Endodermal cell (in vitro differentiated cells): Measurements from ENCODE around the gene KCNT2. TPM values are rescaled to one million over a fixed set of nuclear protein-coding genes. Genes with fewer than 3 reads are reported as not detected.

ENCODE experiments used
- DNase-seq: peaks from one replicate; pipeline ENCODE4 v3.0.0-alpha.2; 2017
- H3K27ac ChIP-seq: 2 replicates; pipeline ENCODE4 v1.5.1; 2013; ENCODE audit warnings: mild to moderate bottlenecking, low read depth, low read length, moderate library complexity
- H3K27me3 ChIP-seq: 2 replicates; pipeline ENCODE4 v1.6.1; 2013; ENCODE audit warnings: mild to moderate bottlenecking, low read length, moderate library complexity; ENCODE audit not compliant: insufficient read depth, control insufficient read depth, poor library complexity, severe bottlenecking
- H3K36me3 ChIP-seq: 2 replicates; pipeline ENCODE4 v1.7.0; 2013; ENCODE audit warnings: mild to moderate bottlenecking, low read length, moderate library complexity; ENCODE audit not compliant: control insufficient read depth, insufficient read depth
- H3K4me1 ChIP-seq: one replicate; pipeline ENCODE4 v1.7.0; 2013; ENCODE audit warnings: low read length; ENCODE audit not compliant: control insufficient read depth, insufficient read depth
- H3K4me3 ChIP-seq: 2 replicates; pipeline ENCODE4 v1.5.1; 2013; ENCODE audit warnings: mild to moderate bottlenecking, low read length, moderate library complexity
- H3K9ac ChIP-seq: 2 replicates; pipeline ENCODE4 v1.6.1; 2013; ENCODE audit warnings: mild to moderate bottlenecking, low read length, moderate library complexity; ENCODE audit not compliant: poor library complexity, severe bottlenecking; ENCODE audit errors: extremely low read depth
- H3K9me3 ChIP-seq: 2 replicates; pipeline ENCODE4 v1.6.1; 2013; ENCODE audit warnings: mild to moderate bottlenecking, low read length, moderate library complexity; ENCODE audit not compliant: control insufficient read depth
- H3K27ac Mint-ChIP-seq: 2 replicates; pipeline ENCODE4 v1.8.0; 2020; ENCODE audit warnings: mixed read lengths
- H3K27me3 Mint-ChIP-seq: 2 replicates; pipeline ENCODE4 v1.8.0; 2021; ENCODE audit warnings: mild to moderate bottlenecking, mixed read lengths; ENCODE audit not compliant: insufficient read depth
- H3K36me3 Mint-ChIP-seq: 2 replicates; pipeline ENCODE4 v1.8.0; 2020; ENCODE audit warnings: low read depth, mixed read lengths
- H3K4me1 Mint-ChIP-seq: 2 replicates; pipeline ENCODE4 v1.8.0; 2020; ENCODE audit warnings: mixed read lengths
- H3K4me3 Mint-ChIP-seq: 2 replicates; pipeline ENCODE4 v1.8.0; 2020; ENCODE audit warnings: mild to moderate bottlenecking, moderate library complexity, mixed read lengths
- H3K9me3 Mint-ChIP-seq: 2 replicates; pipeline ENCODE4 v1.8.0; 2020; ENCODE audit warnings: mild to moderate bottlenecking, mixed read lengths
- WGBS, 2 experiments: methylation state at CpG; one replicate each; pipeline versions ENCODE4 v1.1.5 to v1.1.7; 2013; ENCODE audit warnings: missing lambda C conversion rate in 2 of 2, mixed read lengths in 1 of 2; ENCODE audit not compliant: insufficient coverage in 1 of 2, insufficient read length in 1 of 2; 5-methylcytosine and 5-hydroxymethylcytosine counted together
- total RNA-seq, 2 donors: library from RNA; stranded (reverse); fragmentation: NEBNext Ultra II Directional in 1 of 2; extraction: Animal tissue kit (Norgen Biotek cat#: 25700) in 1 of 2; gene quantifications; 2 replicates in 1 of 2; 3 replicates in 1 of 2; pipeline ENCODE4 v1.2.1, GENCODE V29; 2021
- TF ChIP-seq, protein P1 (sequence below): fragments of 200-600 bp; sonication (generic); conservative IDR thresholded peaks from 2 replicates; pipeline ENCODE4 v1.5.0; 2021; ENCODE audit warnings: antibody characterized with exemption, mild to moderate bottlenecking

Gene KCNT2
- total RNA-seq, 2 donors from 2014 or later: 9.1 to 12.1 TPM

DNA sequence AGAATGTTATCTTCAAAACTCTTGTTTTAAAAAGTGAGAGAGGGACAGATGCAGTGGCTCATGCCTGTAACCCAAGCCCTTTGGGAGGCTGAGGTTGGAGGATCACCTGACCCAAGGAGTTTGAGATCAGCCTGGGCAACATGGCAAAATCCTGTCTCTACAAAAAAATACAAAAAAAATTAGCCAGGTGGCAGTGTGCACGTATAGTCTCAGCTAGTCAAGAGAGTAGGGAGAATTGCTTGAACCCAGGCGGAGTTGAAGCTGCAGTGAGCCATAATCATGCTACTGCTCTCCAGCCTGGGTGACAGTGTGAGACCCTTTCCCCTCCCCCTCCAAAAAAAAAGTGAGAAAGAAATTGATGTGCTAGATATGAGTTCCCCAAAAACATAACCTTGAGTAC lies 131.0 kb downstream of the KCNT2 start:
- Mint-ChIP-seq H3K4me3 (no peak overlapping the region), H3K36me3 (peaks cover 5% of the 10 kb centered on the region), H3K4me1 (peaks cover 4% of the 10 kb centered on the region), H3K9me3 (no peaks in the 10 kb centered on the region), H3K27ac (no peak overlapping the region), H3K27me3 (no peaks in the 10 kb centered on the region)
- Histone ChIP-seq H3K4me1 (no peaks in the 10 kb centered on the region), H3K9me3 (no peaks in the 10 kb centered on the region), H3K36me3 (peaks cover 4% of the 10 kb centered on the region), H3K9ac (no peak overlapping the region), H3K27ac (no peak overlapping the region), H3K4me3 (no peak overlapping the region), H3K27me3 (no peaks in the 10 kb centered on the region)
- TF ChIP-seq, protein P1, sequence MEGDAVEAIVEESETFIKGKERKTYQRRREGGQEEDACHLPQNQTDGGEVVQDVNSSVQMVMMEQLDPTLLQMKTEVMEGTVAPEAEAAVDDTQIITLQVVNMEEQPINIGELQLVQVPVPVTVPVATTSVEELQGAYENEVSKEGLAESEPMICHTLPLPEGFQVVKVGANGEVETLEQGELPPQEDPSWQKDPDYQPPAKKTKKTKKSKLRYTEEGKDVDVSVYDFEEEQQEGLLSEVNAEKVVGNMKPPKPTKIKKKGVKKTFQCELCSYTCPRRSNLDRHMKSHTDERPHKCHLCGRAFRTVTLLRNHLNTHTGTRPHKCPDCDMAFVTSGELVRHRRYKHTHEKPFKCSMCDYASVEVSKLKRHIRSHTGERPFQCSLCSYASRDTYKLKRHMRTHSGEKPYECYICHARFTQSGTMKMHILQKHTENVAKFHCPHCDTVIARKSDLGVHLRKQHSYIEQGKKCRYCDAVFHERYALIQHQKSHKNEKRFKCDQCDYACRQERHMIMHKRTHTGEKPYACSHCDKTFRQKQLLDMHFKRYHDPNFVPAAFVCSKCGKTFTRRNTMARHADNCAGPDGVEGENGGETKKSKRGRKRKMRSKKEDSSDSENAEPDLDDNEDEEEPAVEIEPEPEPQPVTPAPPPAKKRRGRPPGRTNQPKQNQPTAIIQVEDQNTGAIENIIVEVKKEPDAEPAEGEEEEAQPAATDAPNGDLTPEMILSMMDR: no peak
- DNase-seq: no peak
- WGBS, 2 experiments: 90% methylated on average over 2 of the region's 2 CpGs; no CpG with 5 or more reads in 1 of the 2 experiments

DNA sequence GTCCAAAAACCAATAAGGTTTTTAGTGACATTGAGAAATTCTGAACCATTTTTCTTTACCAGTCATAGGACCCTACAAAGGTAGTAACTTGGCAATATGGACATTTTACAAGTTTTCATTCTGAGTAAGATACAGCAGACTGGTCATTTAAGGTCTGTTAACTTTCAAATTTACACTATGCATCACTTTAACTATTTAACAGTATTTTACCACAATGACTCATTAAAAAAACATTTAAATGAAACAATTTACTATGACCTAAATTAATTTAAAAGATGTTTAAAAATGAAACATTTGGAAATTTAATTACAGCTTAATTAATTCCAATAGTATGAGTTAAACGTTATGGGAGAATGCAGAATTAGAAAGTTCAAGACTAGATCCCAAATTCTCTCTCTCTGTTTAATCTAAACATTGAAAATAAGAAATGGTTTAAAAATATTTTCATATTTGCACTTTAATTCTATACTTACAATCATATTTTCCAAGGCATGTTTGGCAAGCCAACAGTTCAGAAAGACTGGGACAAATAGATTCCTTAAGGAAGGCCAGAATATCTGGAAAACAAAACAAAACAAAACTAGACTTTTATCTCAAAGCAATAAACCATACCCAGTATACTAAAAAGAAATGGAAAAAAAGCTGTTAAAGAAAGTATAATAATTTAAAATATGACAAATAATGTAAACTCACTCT lies 140.9 kb downstream of the KCNT2 start:
- H3K4me1 Mint-ChIP-seq: no peaks in the 10 kb centered on the region
- Histone ChIP-seq H3K9me3 (no peaks in the 10 kb centered on the region), H3K4me3 (no peak overlapping the region), H3K4me1 (no peaks in the 10 kb centered on the region), H3K36me3 (no peaks in the 10 kb centered on the region), H3K27ac (no peak overlapping the region), H3K9ac (no peak overlapping the region), H3K27me3 (no peaks in the 10 kb centered on the region)
- no CpG with 5 or more reads among the region's 1 CpG for WGBS, 2 experiments
- H3K27ac Mint-ChIP-seq: no peak overlapping the region
- no peaks in the 10 kb centered on the region for H3K27me3 Mint-ChIP-seq
- no peak overlapping the region for H3K4me3 Mint-ChIP-seq
- DNase-seq: no peak
- TF ChIP-seq, protein P1: no peak
- no peaks in the 10 kb centered on the region for H3K9me3 Mint-ChIP-seq
- no peaks in the 10 kb centered on the region for H3K36me3 Mint-ChIP-seq

DNA sequence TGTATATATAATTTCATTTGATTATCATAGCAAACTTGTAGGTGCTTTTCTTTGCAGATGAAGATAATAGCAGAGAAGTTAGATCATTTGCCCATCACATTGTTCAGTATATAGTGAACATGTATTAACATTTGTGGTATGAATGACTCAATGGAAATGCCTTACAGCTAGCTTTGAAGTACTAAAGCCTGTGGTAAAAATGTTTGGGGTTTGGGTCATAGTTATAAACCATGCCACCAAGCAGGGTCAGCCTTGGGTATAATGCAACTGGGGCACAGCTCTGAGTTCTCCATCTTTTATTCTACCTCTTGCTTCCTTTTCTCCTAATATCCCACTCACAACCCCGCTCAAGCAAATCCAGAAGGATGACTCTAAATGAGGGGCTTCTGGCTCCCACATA lies 141.6 kb downstream of the KCNT2 start:
- Histone ChIP-seq H3K4me3 (no peak overlapping the region), H3K4me1 (no peaks in the 10 kb centered on the region), H3K27ac (no peak overlapping the region), H3K27me3 (no peaks in the 10 kb centered on the region), H3K9me3 (no peaks in the 10 kb centered on the region), H3K36me3 (no peaks in the 10 kb centered on the region), H3K9ac (no peak overlapping the region)
- whole genome bisulfite sequencing, 2 experiments: 92 to 100% methylated on average over 1 of the region's 1 CpG
- no peak for DNase-seq
- Mint-ChIP-seq H3K36me3 (no peaks in the 10 kb centered on the region), H3K4me3 (no peak overlapping the region), H3K27ac (no peak overlapping the region), H3K27me3 (no peaks in the 10 kb centered on the region), H3K4me1 (no peaks in the 10 kb centered on the region), H3K9me3 (no peaks in the 10 kb centered on the region)
- TF ChIP-seq, protein P1: no peak
